ENCODE results near the gene NUCB1.

Gene NUCB1

DNA sequence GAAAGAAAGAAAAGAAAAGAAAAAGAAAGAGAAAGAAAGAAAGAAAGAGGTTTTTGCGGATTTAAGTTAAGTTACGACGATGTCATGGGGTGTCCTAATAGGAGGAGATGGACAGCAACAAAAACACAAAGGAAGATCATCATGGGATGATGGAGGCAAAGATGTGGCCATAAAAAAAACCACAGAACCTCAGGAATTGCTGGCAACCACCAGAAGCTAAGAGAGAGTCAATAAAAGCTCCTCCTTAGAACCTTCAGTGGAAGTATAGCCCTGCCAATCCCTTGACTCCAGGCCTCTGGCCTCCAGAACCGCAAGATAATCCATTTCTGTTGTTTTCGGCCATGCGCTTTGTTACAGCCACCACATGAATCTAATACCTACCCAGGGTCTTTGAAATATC, 43.2 kb upstream of the NUCB1 start:
- Histone ChIP-seq H3K27ac (replicated peaks; ENCODE audit: low read length) (no peak overlapping the region), H4K8ac (ENCODE audit: low read depth, low read length) (no peak overlapping the region)
- WGBS, 2 donors (ENCODE audit: extremely low coverage in 2 of 2, insufficient read length in 2 of 2, insufficient replicate concordance in 1 of 2), result 100% methylated on average over 1 to 3 of the region's 6 CpGs

DNA sequence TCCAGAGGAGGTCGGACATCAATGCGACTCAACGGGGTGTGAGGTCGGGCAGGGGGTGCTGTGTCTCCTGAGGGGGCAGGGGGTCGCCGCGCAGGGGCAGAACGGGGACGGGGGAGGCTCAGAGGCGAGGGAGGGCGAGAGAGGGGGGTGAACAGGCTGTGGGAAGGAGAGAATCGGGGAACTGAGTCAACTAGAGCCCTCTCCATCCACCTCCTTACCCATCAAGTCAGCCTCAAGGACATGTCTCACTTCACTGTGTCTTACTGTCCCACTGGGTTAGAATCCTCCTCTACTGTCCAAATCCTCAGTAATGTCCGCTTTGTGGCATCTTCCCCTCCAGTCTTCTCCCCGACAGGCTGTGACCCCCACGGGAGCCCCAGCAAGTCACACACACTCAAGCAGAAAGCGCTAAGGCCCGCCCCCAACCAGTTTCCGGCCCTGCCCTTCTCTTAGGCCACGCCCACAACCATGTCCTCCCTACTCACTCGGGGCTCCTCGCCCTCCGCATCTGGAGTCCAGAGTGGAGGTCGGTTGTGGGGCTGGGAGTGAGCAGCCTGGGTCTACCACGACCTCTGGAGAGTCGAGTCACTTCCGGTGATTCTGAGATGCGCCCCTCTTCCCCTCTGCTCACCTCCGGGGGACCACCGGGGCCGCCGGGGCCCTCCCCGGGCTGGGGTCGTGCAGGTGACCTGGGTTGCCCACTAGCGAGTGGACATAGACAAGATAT, 41.0 kb upstream of the NUCB1 start:
- peaks cover 0 to 37% of the 10 kb centered on the region in 2 donors for H3K36me3 ChIP-seq (replicated peaks in 1 of 2; ENCODE audit: control insufficient read depth in 2 of 2, insufficient read depth in 2 of 2, low read length in 2 of 2)
- H2AFZ ChIP-seq (ENCODE audit: low read length), result no peak overlapping the region
- no peaks in the 10 kb centered on the region for H3K27me3 ChIP-seq (ENCODE audit: control insufficient read depth in 3 of 3, insufficient read depth in 3 of 3, low read depth in 1 of 3, low read length in 3 of 3)
- H4K91ac ChIP-seq (ENCODE audit: low read depth, low read length, poor library complexity), result no peak overlapping the region
- peak overlapping the region; percentile 39 for H2AK5ac ChIP-seq (ENCODE audit: low read depth, low read length)
- no peak overlapping the region for H3K18ac ChIP-seq (ENCODE audit: low read length)
- no peak overlapping the region for H3K23ac ChIP-seq (ENCODE audit: low read depth, low read length, poor library complexity)
- WGBS, 2 donors (ENCODE audit: extremely low coverage in 2 of 2, insufficient read length in 2 of 2, insufficient replicate concordance in 1 of 2), result no CpG with 5 or more reads among the region's 34 CpGs
- DNase-seq (ENCODE audit: low spot score), result no peak
- H3K4me3 ChIP-seq (ENCODE audit: low read length in 2 of 2), result no peak overlapping the region
- no peak overlapping the region for H2BK12ac ChIP-seq (ENCODE audit: low read length)
- no peak overlapping the region for H3K4ac ChIP-seq (ENCODE audit: low read length)
- no peaks in the 10 kb centered on the region for H3K79me1 ChIP-seq (ENCODE audit: low read depth, low read length)
- H3K9me3 ChIP-seq (replicated peaks in 1 of 2; ENCODE audit: control insufficient read depth in 2 of 2, insufficient read depth in 1 of 2, low read depth in 1 of 2, low read length in 2 of 2), result no peaks in the 10 kb centered on the region
- no peak overlapping the region for H3K27ac ChIP-seq (replicated peaks; ENCODE audit: low read length)
- H2BK120ac ChIP-seq (ENCODE audit: low read depth, low read length), result no peak overlapping the region
- H4K8ac ChIP-seq (ENCODE audit: low read depth, low read length), result no peak overlapping the region
- no peak overlapping the region for H2BK15ac ChIP-seq (ENCODE audit: low read length)
- H3K9ac ChIP-seq (ENCODE audit: low read depth, low read length, poor library complexity), result no peak overlapping the region
- no peak overlapping the region for H3K14ac ChIP-seq (ENCODE audit: low read length)
- H2BK5ac ChIP-seq (ENCODE audit: low read length), result no peak overlapping the region
- H3K4me1 ChIP-seq (ENCODE audit: control insufficient read depth in 2 of 2, insufficient read depth in 1 of 2, low read depth in 1 of 2, low read length in 2 of 2), result peaks cover 2 to 6% of the 10 kb centered on the region in 2 donors
- H3K4me2 ChIP-seq (ENCODE audit: insufficient read depth, low read length, poor library complexity, severe bottlenecking), result no peak overlapping the region

More for the DNA sequence above, 43.2 kb upstream of the NUCB1 start:
- Histone ChIP-seq H3K27me3 (ENCODE audit: control insufficient read depth in 3 of 3, insufficient read depth in 3 of 3, low read depth in 1 of 3, low read length in 3 of 3) (no peaks in the 10 kb centered on the region), H4K91ac (ENCODE audit: low read depth, low read length, poor library complexity) (no peak overlapping the region), H3K4me2 (ENCODE audit: insufficient read depth, low read length, poor library complexity, severe bottlenecking) (no peak overlapping the region), H3K18ac (ENCODE audit: low read length) (no peak overlapping the region), H3K36me3 (replicated peaks in 1 of 2; ENCODE audit: control insufficient read depth in 2 of 2, insufficient read depth in 2 of 2, low read length in 2 of 2) (peaks cover 0 to 57% of the 10 kb centered on the region in 2 donors), H3K79me1 (ENCODE audit: low read depth, low read length) (no peaks in the 10 kb centered on the region), H3K23ac (ENCODE audit: low read depth, low read length, poor library complexity) (no peak overlapping the region), H2BK120ac (ENCODE audit: low read depth, low read length) (no peak overlapping the region), H2BK12ac (ENCODE audit: low read length) (no peak overlapping the region), H3K9ac (ENCODE audit: low read depth, low read length, poor library complexity) (no peak overlapping the region), H2AK5ac (ENCODE audit: low read depth, low read length) (no peak overlapping the region), H3K4ac (ENCODE audit: low read length) (no peak overlapping the region), H2BK5ac (ENCODE audit: low read length) (no peak overlapping the region), H2AFZ (ENCODE audit: low read length) (no peak overlapping the region), H2BK15ac (ENCODE audit: low read length) (no peak overlapping the region), H3K4me3 (ENCODE audit: low read length in 2 of 2) (no peak overlapping the region), H3K4me1 (ENCODE audit: control insufficient read depth in 2 of 2, insufficient read depth in 1 of 2, low read depth in 1 of 2, low read length in 2 of 2) (peaks cover 2 to 8% of the 10 kb centered on the region in 2 donors), H3K9me3 (replicated peaks in 1 of 2; ENCODE audit: control insufficient read depth in 2 of 2, insufficient read depth in 1 of 2, low read depth in 1 of 2, low read length in 2 of 2) (no peaks in the 10 kb centered on the region), H3K14ac (ENCODE audit: low read length) (no peak overlapping the region)
- DNase-seq (ENCODE audit: low spot score), result no peak

DNA sequence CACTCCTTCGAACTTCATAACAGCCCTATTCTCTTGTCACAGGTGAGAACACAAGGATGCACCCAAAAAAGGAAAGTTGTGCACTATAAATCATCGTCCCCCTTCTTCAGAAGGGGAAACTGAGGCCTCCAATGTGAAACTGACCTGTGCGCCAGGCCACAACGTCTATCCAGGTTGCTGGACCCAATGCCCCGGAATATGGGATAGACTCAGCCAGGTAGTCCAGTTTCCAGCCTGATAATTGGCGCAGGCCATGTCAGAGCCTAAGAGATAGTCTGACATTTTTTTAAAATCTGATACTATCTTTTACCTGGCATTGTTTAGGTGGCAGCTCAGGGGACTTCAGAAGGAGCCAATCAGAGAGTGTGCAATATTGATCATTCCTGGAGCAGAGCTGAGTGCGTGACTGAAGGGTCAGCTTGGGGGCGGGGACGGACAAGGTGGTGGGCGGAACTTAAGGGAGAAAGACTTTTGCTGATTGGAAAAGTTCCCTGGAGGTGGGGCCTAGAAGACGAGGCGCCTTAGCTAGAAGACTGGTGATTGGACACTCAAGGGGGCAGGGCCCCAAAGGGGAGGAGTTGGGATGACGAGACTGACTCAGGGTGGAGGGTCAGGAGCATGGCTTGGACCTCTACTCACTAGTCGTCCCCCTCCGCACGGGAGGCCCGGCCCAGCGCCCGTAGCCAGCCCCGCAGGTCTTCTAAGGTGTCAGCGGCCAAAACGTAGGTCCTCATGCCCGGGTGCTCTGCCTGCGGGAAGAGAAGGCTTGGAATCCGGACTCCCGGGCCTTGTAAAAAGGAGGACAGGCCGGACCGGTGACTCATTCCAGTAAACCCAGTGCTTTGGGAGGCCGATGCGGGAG, 40.2 kb upstream of the NUCB1 start:
- no peaks in the 10 kb centered on the region for H3K9me3 ChIP-seq (replicated peaks in 1 of 2; ENCODE audit: control insufficient read depth in 2 of 2, insufficient read depth in 1 of 2, low read depth in 1 of 2, low read length in 2 of 2)
- H3K14ac ChIP-seq (ENCODE audit: low read length), result no peak overlapping the region
- H3K18ac ChIP-seq (ENCODE audit: low read length), result peak overlapping the region; percentile 48
- H2AFZ ChIP-seq (ENCODE audit: low read length), result no peak overlapping the region
- H2BK5ac ChIP-seq (ENCODE audit: low read length), result no peak overlapping the region
- peak overlapping the region; percentile 81 for H2AK5ac ChIP-seq (ENCODE audit: low read depth, low read length)
- H2BK12ac ChIP-seq (ENCODE audit: low read length), result no peak overlapping the region
- no peak overlapping the region for H3K4me3 ChIP-seq (ENCODE audit: low read length in 2 of 2)
- no peaks in the 10 kb centered on the region for H3K27me3 ChIP-seq (ENCODE audit: control insufficient read depth in 3 of 3, insufficient read depth in 3 of 3, low read depth in 1 of 3, low read length in 3 of 3)
- no peak overlapping the region for H3K4me2 ChIP-seq (ENCODE audit: insufficient read depth, low read length, poor library complexity, severe bottlenecking)
- peak overlapping the region; percentile 18 for H3K23ac ChIP-seq (ENCODE audit: low read depth, low read length, poor library complexity)
- DNase-seq (ENCODE audit: low spot score), result no peak
- peaks cover 2 to 6% of the 10 kb centered on the region in 2 donors for H3K4me1 ChIP-seq (ENCODE audit: control insufficient read depth in 2 of 2, insufficient read depth in 1 of 2, low read depth in 1 of 2, low read length in 2 of 2)
- no peak overlapping the region for H3K4ac ChIP-seq (ENCODE audit: low read length)
- H3K27ac ChIP-seq (replicated peaks; ENCODE audit: low read length), result no peak overlapping the region
- peak overlapping the region; percentile 9 for H4K8ac ChIP-seq (ENCODE audit: low read depth, low read length)
- H2BK15ac ChIP-seq (ENCODE audit: low read length), result no peak overlapping the region
- H3K36me3 ChIP-seq (replicated peaks in 1 of 2; ENCODE audit: control insufficient read depth in 2 of 2, insufficient read depth in 2 of 2, low read length in 2 of 2), result peaks cover 0 to 39% of the 10 kb centered on the region in 2 donors
- no peak overlapping the region for H3K9ac ChIP-seq (ENCODE audit: low read depth, low read length, poor library complexity)
- no CpG with 5 or more reads among the region's 30 CpGs for WGBS, 2 donors (ENCODE audit: extremely low coverage in 2 of 2, insufficient read length in 2 of 2, insufficient replicate concordance in 1 of 2)
- no peak overlapping the region for H4K91ac ChIP-seq (ENCODE audit: low read depth, low read length, poor library complexity)
- H3K79me1 ChIP-seq (ENCODE audit: low read depth, low read length), result no peaks in the 10 kb centered on the region
- no peak overlapping the region for H2BK120ac ChIP-seq (ENCODE audit: low read depth, low read length)

DNA sequence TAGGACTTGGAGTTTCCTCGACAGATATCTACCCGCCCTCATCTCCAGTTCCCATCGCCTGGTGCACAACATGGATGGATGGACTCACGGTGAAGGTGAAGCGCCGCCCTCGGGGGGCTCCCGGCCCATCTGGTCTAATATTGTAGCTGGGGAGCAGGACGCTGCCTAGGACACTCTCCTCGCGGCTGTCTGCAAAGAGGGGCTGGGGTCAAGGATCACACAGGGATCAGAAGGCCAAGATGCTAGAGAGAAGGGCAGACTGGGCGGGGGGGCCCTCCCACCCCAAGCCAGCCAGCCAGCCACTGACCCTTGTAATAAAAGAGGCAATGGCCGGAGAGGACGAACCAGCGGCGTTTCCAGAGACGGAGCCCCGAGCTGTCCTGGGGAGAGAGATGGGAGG, 38.8 kb upstream of the NUCB1 start:
- no CpG with 5 or more reads among the region's 18 CpGs for WGBS, 2 donors (ENCODE audit: extremely low coverage in 2 of 2, insufficient read length in 2 of 2, insufficient replicate concordance in 1 of 2)

More for the DNA sequence above, 38.8 kb upstream of the NUCB1 start:
- Histone ChIP-seq H2BK15ac (ENCODE audit: low read length) (no peak overlapping the region), H3K79me1 (ENCODE audit: low read depth, low read length) (no peaks in the 10 kb centered on the region), H3K27me3 (ENCODE audit: control insufficient read depth in 3 of 3, insufficient read depth in 3 of 3, low read depth in 1 of 3, low read length in 3 of 3) (no peaks in the 10 kb centered on the region), H3K27ac (replicated peaks; ENCODE audit: low read length) (no peak overlapping the region), H3K9ac (ENCODE audit: low read depth, low read length, poor library complexity) (no peak overlapping the region), H2AK5ac (ENCODE audit: low read depth, low read length) (no peak overlapping the region), H3K14ac (ENCODE audit: low read length) (no peak overlapping the region), H3K4me1 (ENCODE audit: control insufficient read depth in 2 of 2, insufficient read depth in 1 of 2, low read depth in 1 of 2, low read length in 2 of 2) (peaks cover 2 to 6% of the 10 kb centered on the region in 2 donors), H3K23ac (ENCODE audit: low read depth, low read length, poor library complexity) (no peak overlapping the region), H4K8ac (ENCODE audit: low read depth, low read length) (no peak overlapping the region), H2BK5ac (ENCODE audit: low read length) (no peak overlapping the region), H2BK12ac (ENCODE audit: low read length) (no peak overlapping the region), H4K91ac (ENCODE audit: low read depth, low read length, poor library complexity) (no peak overlapping the region), H2BK120ac (ENCODE audit: low read depth, low read length) (no peak overlapping the region), H3K36me3 (replicated peaks in 1 of 2; ENCODE audit: control insufficient read depth in 2 of 2, insufficient read depth in 2 of 2, low read length in 2 of 2) (peaks cover 3 to 45% of the 10 kb centered on the region in 2 donors), H3K4me2 (ENCODE audit: insufficient read depth, low read length, poor library complexity, severe bottlenecking) (no peak overlapping the region), H3K4ac (ENCODE audit: low read length) (no peak overlapping the region), H2AFZ (ENCODE audit: low read length) (no peak overlapping the region), H3K4me3 (ENCODE audit: low read length in 2 of 2) (no peak overlapping the region), H3K18ac (ENCODE audit: low read length) (no peak overlapping the region), H3K9me3 (replicated peaks in 1 of 2; ENCODE audit: control insufficient read depth in 2 of 2, insufficient read depth in 1 of 2, low read depth in 1 of 2, low read length in 2 of 2) (no peaks in the 10 kb centered on the region)
- no peak for DNase-seq (ENCODE audit: low spot score)
